PC-3 (cell line): ENCODE data around the gene ASF1A. TPM values are rescaled to one million over a fixed set of nuclear protein-coding genes. Genes with fewer than 3 reads are reported as not detected.

Source experiments
- ATAC-seq: fragments of 200-7000 bp; cut with Tn5 transposase; 2 replicates; pipeline ENCODE4 v1.9.1; 2020; ENCODE audit warnings: mild to moderate bottlenecking, moderate library complexity
- BruUV-seq: library from RNA; stranded (reverse); fragments of 400-500 nt; replicated peaks from 2 replicates; lab custom pipeline; 2021; lab: Mats Ljungman, UMichigan
- CTCF ChIA-PET: fragments of 300-600 bp; sonication (Branson Sonifier 250); formaldehyde crosslinking; loops from one replicate; lab custom pipeline; 2022; ENCODE audit warnings: antibody characterized with exemption; lab: Charles Lee
- POLR2A ChIA-PET: fragments of 300-600 bp; sonication (Branson Sonifier 250); formaldehyde crosslinking; loops from one replicate; lab custom pipeline; 2022; ENCODE audit warnings: antibody characterized with exemption; ENCODE audit not compliant: unreplicated experiment; lab: Charles Lee
- DNase-seq: peaks from one replicate; pipeline ENCODE4 v3.0.0-alpha.2; 2015
- H2AFZ ChIP-seq: fragments of 300-600 bp; sonication (generic); 2 replicates; pipeline ENCODE4 v1.6.0; 2016; ENCODE audit warnings: antibody characterized with exemption, low read length
- H3F3A ChIP-seq: fragments of 300-600 bp; sonication (generic); one replicate; pipeline ENCODE4 v1.6.0; 2017; ENCODE audit warnings: antibody characterized with exemption, low read length, control low read depth, mild to moderate bottlenecking; ENCODE audit not compliant: unreplicated experiment
- H3K27ac ChIP-seq: fragments of 300-600 bp; sonication (generic); 2 replicates; pipeline ENCODE4 v1.5.1; 2016; ENCODE audit warnings: mild to moderate bottlenecking, low read length
- H3K27me3 ChIP-seq: fragments of 300-600 bp; sonication (generic); 2 replicates; pipeline ENCODE4 v1.6.1; 2016; ENCODE audit warnings: low read length, mixed read lengths
- H3K36me3 ChIP-seq: fragments of 300-600 bp; sonication (generic); 2 replicates; pipeline ENCODE4 v1.6.1; 2016; ENCODE audit warnings: low read depth, mixed run types, low read length, mixed read lengths
- H3K4me1 ChIP-seq: fragments of 300-600 bp; sonication (generic); 2 replicates; pipeline ENCODE4 v1.5.1; 2016; ENCODE audit warnings: low read length; ENCODE audit not compliant: insufficient read depth
- H3K4me2 ChIP-seq: fragments of 300-600 bp; sonication (generic); 2 replicates; pipeline ENCODE4 v1.6.0; 2016; ENCODE audit warnings: low read length
- H3K4me3 ChIP-seq: fragments of 300-600 bp; sonication (generic); 2 replicates; pipeline ENCODE4 v1.5.1; 2016; ENCODE audit warnings: mild to moderate bottlenecking, low read length, mixed read lengths
- H3K79me2 ChIP-seq: fragments of 300-600 bp; sonication (generic); 2 replicates; pipeline ENCODE4 v1.6.1; 2017; ENCODE audit warnings: low read length, mixed read lengths
- H3K9ac ChIP-seq: fragments of 300-600 bp; sonication (generic); 2 replicates; pipeline ENCODE4 v1.6.0; 2016; ENCODE audit warnings: mild to moderate bottlenecking, low read length
- H3K9me2 ChIP-seq: fragments of 300-600 bp; sonication (generic); replicated peaks from 2 replicates; pipeline ENCODE4 v1.6.1; 2016; ENCODE audit warnings: mixed run types, low read length, mixed read lengths
- H3K9me3 ChIP-seq: fragments of 300-600 bp; sonication (generic); 2 replicates; pipeline ENCODE4 v1.6.1; 2016; ENCODE audit warnings: low read length, mixed read lengths
- H4K20me1 ChIP-seq: fragments of 300-600 bp; sonication (generic); 2 replicates; pipeline ENCODE4 v1.6.1; 2016; ENCODE audit warnings: low read length, mixed read lengths
- CTCF ChIP-seq: fragments of 300-600 bp; sonication (generic); conservative IDR thresholded peaks from 2 replicates; pipeline ENCODE4 v1.5.1; 2017; ENCODE audit warnings: antibody characterized with exemption, low read depth, mild to moderate bottlenecking, low read length
- EZH2 ChIP-seq: fragments of 300-600 bp; sonication (generic); IDR thresholded peaks from one replicate; pipeline ENCODE4 v1.6.1; 2017; ENCODE audit warnings: antibody characterized with exemption, mild to moderate bottlenecking, low read length; ENCODE audit not compliant: unreplicated experiment
- EZH2phosphoT487 ChIP-seq: fragments of 300-600 bp; sonication (generic); IDR thresholded peaks from 2 replicates; pipeline ENCODE4 v1.6.1; 2018; ENCODE audit warnings: mild to moderate bottlenecking, antibody characterized with exemption, low read length, borderline replicate concordance
- intact Hi-C: fragments of 100-400 bp; cut with micrococcal nuclease; formaldehyde crosslinking; loops from 2 replicates; pipeline ENCODE4 v1.9.0; 2023
- total RNA-seq: library from RNA; depleted of rRNA; stranded (reverse); fragments of >200 nt; gene quantifications from 2 replicates; pipeline ENCODE4 v1.2.3, GENCODE V29; 2014

The ASF1A gene
- total RNA-seq, 1 experiment from 2014 or later, result 25.0 TPM

DNA sequence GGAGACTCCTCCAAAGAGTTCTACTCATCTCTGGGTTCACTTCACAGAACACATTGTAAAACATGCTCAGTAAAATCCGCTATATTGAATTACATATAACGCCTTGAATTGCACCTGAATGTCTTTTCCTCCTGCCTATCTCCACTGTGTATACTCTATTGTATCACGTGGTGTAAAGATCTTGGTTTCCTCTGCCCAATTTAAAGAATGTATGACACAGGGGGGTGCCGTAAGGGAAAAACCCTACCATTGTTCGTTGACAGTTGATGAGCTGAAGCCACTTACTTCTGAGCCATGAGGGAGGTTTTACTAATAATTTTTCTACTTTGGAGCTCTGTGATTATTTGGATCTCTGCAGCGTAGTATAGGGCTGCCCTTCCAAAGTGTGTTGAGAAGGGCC, 6.0 kb downstream of the ASF1A start:
- Histone ChIP-seq H3K79me2 (peaks cover 88% of the 10 kb centered on the region), H3K4me3 (no peak overlapping the region), H3K36me3 (peaks cover 41% of the 10 kb centered on the region), H3K9ac (no peak overlapping the region), H4K20me1 (no peaks in the 10 kb centered on the region), H3F3A (no peaks in the 10 kb centered on the region), H3K27me3 (no peaks in the 10 kb centered on the region), H3K9me3 (no peaks in the 10 kb centered on the region), H3K4me2 (no peak overlapping the region), H3K27ac (no peak overlapping the region), H3K4me1 (peaks cover 6% of the 10 kb centered on the region), H3K9me2 (no peaks in the 10 kb centered on the region), H2AFZ (no peak overlapping the region)
- no TSS peak for BruUV-seq
- CTCF ChIA-PET, result no interaction called here
- intact Hi-C loops, result loop anchor here (10.0 kb wide), 1 partner anchor 335 kb away; no protein-coding TSS in a partner anchor
- DNase-seq, result no peak
- POLR2A ChIA-PET, result no interaction called here
- TF ChIP-seq EZH2, result no peak
- no peak for TF ChIP-seq CTCF
- no peak for TF ChIP-seq EZH2phosphoT487
- ATAC-seq, result no peak

DNA sequence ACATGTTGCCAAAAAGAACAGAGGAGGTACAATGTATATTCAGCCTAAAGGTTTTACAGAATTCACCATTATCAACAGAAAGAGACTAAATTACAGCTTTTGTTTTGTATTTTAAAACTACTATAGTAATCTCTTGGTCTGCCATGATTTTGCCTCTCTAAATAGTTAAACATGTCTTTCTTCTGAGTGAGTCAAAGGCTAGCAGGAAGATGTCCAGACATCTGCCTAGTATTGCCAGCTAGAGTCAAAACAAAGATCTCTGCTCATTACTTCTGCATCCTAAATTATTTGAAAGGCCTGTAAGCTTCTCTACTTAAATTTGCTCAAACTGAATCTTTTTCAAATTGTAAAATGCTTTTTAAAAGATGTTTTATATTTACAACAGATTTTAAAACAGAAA, 8.8 kb downstream of the ASF1A start:
- Histone ChIP-seq H3K9me2 (no peaks in the 10 kb centered on the region), H3K27ac (no peak overlapping the region), H3K36me3 (peaks cover 65% of the 10 kb centered on the region), H2AFZ (no peak overlapping the region), H3K4me3 (no peak overlapping the region), H3K9ac (no peak overlapping the region), H4K20me1 (0 out of 2 replicates have a peak, but pooled peaks cover 3% of the 10 kb centered on the region), H3K9me3 (no peaks in the 10 kb centered on the region), H3K4me1 (peaks cover 2% of the 10 kb centered on the region), H3K27me3 (no peaks in the 10 kb centered on the region), H3K79me2 (peaks cover 66% of the 10 kb centered on the region), H3K4me2 (no peak overlapping the region), H3F3A (no peaks in the 10 kb centered on the region)
- BruUV-seq, result no TSS peak
- TF ChIP-seq EZH2phosphoT487 (no peak), CTCF (no peak), EZH2 (no peak)
- no peak for ATAC-seq
- ChIA-PET CTCF (no interaction called here), POLR2A (no interaction called here)
- no peak for DNase-seq
- intact Hi-C loops, result no loop called here

DNA sequence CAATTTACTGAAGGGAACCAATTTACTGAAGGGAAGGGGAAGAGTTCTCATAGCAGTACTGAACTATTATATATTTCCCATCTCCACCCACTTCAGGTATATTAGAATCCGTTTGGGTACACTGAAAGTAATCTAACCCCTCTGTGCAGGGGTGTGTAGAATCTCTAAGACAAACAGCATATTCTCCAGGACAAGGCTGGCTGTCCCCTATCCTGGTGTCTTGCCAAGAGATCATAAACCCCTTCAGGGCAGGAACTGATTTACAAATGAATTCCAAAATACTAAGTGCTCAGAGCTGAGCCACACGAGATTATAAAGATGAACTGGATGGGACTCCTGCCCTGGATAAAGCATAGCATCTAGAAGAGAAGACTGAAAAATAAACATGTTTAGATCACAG, 9.2 kb downstream of the ASF1A start:
- H3K36me3 ChIP-seq, result peaks cover 65% of the 10 kb centered on the region
- no peaks in the 10 kb centered on the region for H3K4me1 ChIP-seq
- intact Hi-C loops, result no loop called here
- H3K79me2 ChIP-seq, result peaks cover 62% of the 10 kb centered on the region
- DNase-seq (no peak), ATAC-seq (no peak)
- no peak overlapping the region for H3K4me3 ChIP-seq
- ChIA-PET CTCF (no interaction called here), POLR2A (no interaction called here)
- TF ChIP-seq EZH2, result no peak
- TF ChIP-seq CTCF, result no peak
- no peak for TF ChIP-seq EZH2phosphoT487
- no peak overlapping the region for H3K27ac ChIP-seq
- H3K27me3 ChIP-seq, result no peaks in the 10 kb centered on the region
- no peak overlapping the region for H3K4me2 ChIP-seq
- no peak overlapping the region for H3K9ac ChIP-seq
- no peaks in the 10 kb centered on the region for H3F3A ChIP-seq
- no TSS peak for BruUV-seq
- H4K20me1 ChIP-seq, result 0 out of 2 replicates have a peak, but pooled peaks cover 3% of the 10 kb centered on the region
- H3K9me3 ChIP-seq, result no peaks in the 10 kb centered on the region
- no peak overlapping the region for H2AFZ ChIP-seq
- H3K9me2 ChIP-seq, result no peaks in the 10 kb centered on the region
